HepG2 (cell line): ENCODE data around the gene COL8A1. TPM values are rescaled to one million over a fixed set of nuclear protein-coding genes. Genes with fewer than 3 reads are reported as not detected.

ENCODE experiments used
- ATAC-seq: fragments of 200-7000 bp; cut with Tn5 transposase; 3 replicates; pipeline ENCODE4 v1.9.1; 2020; ENCODE audit warnings: mild to moderate bottlenecking, moderate library complexity
- BruUV-seq: library from RNA; stranded (reverse); fragments of 400-500 nt; replicated peaks from 2 replicates; lab custom pipeline; 2021; lab: Mats Ljungman, UMichigan
- CTCF ChIA-PET: fragments of 300-600 bp; formaldehyde crosslinking; extraction: SDS; loops from one replicate; lab custom pipeline; 2021; ENCODE audit warnings: low total read pairs, inconsistent platforms, low intra/inter-chr PET ratio; lab: Yijun Ruan, JAX
- POLR2A ChIA-PET: fragments of 350-600 bp; sonication (Branson Sonifier 250); formaldehyde crosslinking; loops from one replicate; lab custom pipeline; 2020; ENCODE audit warnings: antibody characterized with exemption, inconsistent platforms; lab: Yijun Ruan, JAX
- DNase-seq: peaks from one replicate; pipeline ENCODE4 v3.0.0-alpha.2; 2015; ENCODE audit warnings: low spot score
- FAIRE-seq: peaks from 3 replicates; lab custom pipeline; 2011; peaks lifted over from hg19 to GRCh38; lab: Jason Lieb, UNC
- H2AFZ ChIP-seq: one replicate; pipeline ENCODE4 v1.6.1; 2011; ENCODE audit warnings: low read length, inconsistent platforms
- H3K27ac ChIP-seq: fragments of 300-600 bp; 3 replicates; pipeline ENCODE4 v1.8.0; 2011; ENCODE audit warnings: mixed run types, mild to moderate bottlenecking, mixed read lengths, low read length, inconsistent platforms; ENCODE audit not compliant: insufficient read depth; ENCODE audit errors: extremely low read length
- H3K27me3 ChIP-seq, 2 experiments: fragments of 200-600 bp in 1 of 2; 2 replicates in 1 of 2; 3 replicates in 1 of 2; pipeline versions ENCODE4 v1.6.0 to v1.8.0; 2011; ENCODE audit warnings: low read length in 2 of 2, mild to moderate bottlenecking in 2 of 2, moderate library complexity in 2 of 2, inconsistent platforms in 1 of 2; ENCODE audit not compliant: insufficient read depth in 2 of 2, control insufficient read depth in 1 of 2
- H3K36me3 ChIP-seq, 2 experiments: fragments of 200-600 bp in 1 of 2; replicated peaks in 1 of 2; 2 replicates in 1 of 2; 3 replicates in 1 of 2; pipeline versions ENCODE4 v1.5.1 to v1.8.0; 2011; ENCODE audit warnings: low read length in 2 of 2, inconsistent platforms in 1 of 2; ENCODE audit not compliant: insufficient read depth in 2 of 2, control insufficient read depth in 1 of 2
- H3K4me1 ChIP-seq: 2 replicates; pipeline ENCODE4 v1.5.1; 2012; ENCODE audit warnings: low read length, inconsistent platforms; ENCODE audit not compliant: insufficient read depth
- H3K4me2 ChIP-seq: 2 replicates; pipeline ENCODE4 v1.6.0; 2011; ENCODE audit warnings: low read depth, low read length, inconsistent platforms
- H3K4me3 ChIP-seq, 3 experiments: fragments of 200-600 bp in 1 of 3; sonication (generic), shearing (Covaris generic) in 1 of 3; replicated peaks in 1 of 3; 2 replicates each; pipeline ENCODE4 v1.5.1; 2011 to 2016; ENCODE audit warnings: low read length in 3 of 3, inconsistent platforms in 2 of 3, low read depth in 2 of 3, mild to moderate bottlenecking in 2 of 3, control low read depth in 1 of 3, mixed read lengths in 1 of 3; ENCODE audit not compliant: insufficient read depth in 1 of 3
- H3K79me2 ChIP-seq: one replicate; pipeline ENCODE4 v1.6.1; 2011; ENCODE audit warnings: low read length, inconsistent platforms; ENCODE audit not compliant: insufficient read depth
- H3K9ac ChIP-seq: 2 replicates; pipeline ENCODE4 v1.6.0; 2011; ENCODE audit warnings: mild to moderate bottlenecking, low read depth, low read length, inconsistent platforms; ENCODE audit not compliant: insufficient read depth
- H3K9me3 ChIP-seq: 2 replicates; pipeline ENCODE4 v1.5.1; 2012; ENCODE audit warnings: mild to moderate bottlenecking, low read length
- H4K20me1 ChIP-seq: 2 replicates; pipeline ENCODE4 v1.6.0; 2011; ENCODE audit warnings: inconsistent platforms, mild to moderate bottlenecking, low read length, moderate library complexity; ENCODE audit not compliant: insufficient read depth
- AKAP8 ChIP-seq: sonication (generic); formaldehyde crosslinking; IDR thresholded peaks from 2 replicates; pipeline ENCODE4 v1.5.1; 2020; ENCODE audit warnings: mild to moderate bottlenecking, missing genetic modification reagents
- HOXA5 ChIP-seq: sonication (generic); formaldehyde crosslinking; IDR thresholded peaks from 2 replicates; pipeline ENCODE4 v1.4.0; 2020; ENCODE audit warnings: missing genetic modification reagents
- MLLT10 ChIP-seq: sonication (generic); formaldehyde crosslinking; IDR thresholded peaks from 2 replicates; pipeline ENCODE4 v1.4.0; 2020; ENCODE audit warnings: missing genetic modification reagents
- ZBTB7B ChIP-seq: sonication (generic); formaldehyde crosslinking; IDR thresholded peaks from 2 replicates; pipeline ENCODE4 v1.4.0; 2020; ENCODE audit warnings: missing genetic modification reagents
- ZIK1 ChIP-seq: sonication (generic); formaldehyde crosslinking; IDR thresholded peaks from 2 replicates; pipeline ENCODE4 v1.5.0; 2020; ENCODE audit warnings: mild to moderate bottlenecking, low read depth, missing genetic modification reagents, borderline replicate concordance
- ZNF235 ChIP-seq: sonication (generic); formaldehyde crosslinking; IDR thresholded peaks from 2 replicates; pipeline ENCODE4 v1.8.1; 2023; ENCODE audit warnings: mild to moderate bottlenecking, missing genetic modification reagents, borderline replicate concordance
- ZSCAN30 ChIP-seq: sonication (generic); formaldehyde crosslinking; IDR thresholded peaks from 2 replicates; pipeline ENCODE4 v1.5.0; 2020; ENCODE audit warnings: mild to moderate bottlenecking, missing genetic modification reagents
- WGBS: methylation state at CpG from one replicate; pipeline ENCODE4 v1.1.6; 2017; ENCODE audit warnings: low lambda C conversion rate; 5-methylcytosine and 5-hydroxymethylcytosine counted together
- in situ Hi-C: cut with HindIII; loops from 2 replicates; pipeline ENCODE4 v1.10.0; 2017; ENCODE audit warnings: low pct_unique_long_range_greater_than_20kb; ENCODE audit not compliant: extremely low pct_ligation_motif_present
- intact Hi-C: fragments of 100-400 bp; cut with micrococcal nuclease; formaldehyde crosslinking; loops from one replicate; pipeline ENCODE4 v1.10.0; 2022; ENCODE audit not compliant: unreplicated experiment
- polyA plus RNA-seq, 8 experiments: library from polyadenylated mRNA; depleted of rRNA in 3 of 8; stranded (reverse) in 7 of 8; unstranded in 1 of 8; fragments of >200 nt; fragmentation: Illumina TruSeq in 4 of 8; extraction: Trizol in 4 of 8; gene quantifications; 2 replicates each; pipeline versions ENCODE4 v1.2.1 to v1.2.3, GENCODE V29; 2011 to 2016; ENCODE audit warnings: low read depth in 4 of 8, missing spikeins in 1 of 8, mixed read lengths in 1 of 8; ENCODE audit not compliant: insufficient read depth in 1 of 8
- total RNA-seq, 5 experiments: library from RNA; depleted of rRNA; stranded (reverse); fragments of >200 nt; fragmentation: Illumina TruSeq; extraction: Trizol; gene quantifications; 2 replicates each; pipeline ENCODE4 v1.2.3, GENCODE V29; 2016; ENCODE audit warnings: low read depth in 1 of 5
- TF ChIP-seq, protein P1 (sequence below): sonication (generic); formaldehyde crosslinking; IDR thresholded peaks from 2 replicates; pipeline ENCODE4 v1.5.1; 2020; ENCODE audit warnings: missing genetic modification reagents, mild to moderate bottlenecking, borderline replicate concordance
- TF ChIP-seq, protein P2 (sequence below): sonication (generic); formaldehyde crosslinking; IDR thresholded peaks from 2 replicates; pipeline ENCODE4 v1.4.0; 2020; ENCODE audit warnings: missing genetic modification reagents, borderline replicate concordance

The COL8A1 gene
- total and polyA plus RNA-seq, 2 of the 13 experiments (the other 11 are each of a cell fraction or from before 2014, with no cell fraction given): not detected

DNA sequence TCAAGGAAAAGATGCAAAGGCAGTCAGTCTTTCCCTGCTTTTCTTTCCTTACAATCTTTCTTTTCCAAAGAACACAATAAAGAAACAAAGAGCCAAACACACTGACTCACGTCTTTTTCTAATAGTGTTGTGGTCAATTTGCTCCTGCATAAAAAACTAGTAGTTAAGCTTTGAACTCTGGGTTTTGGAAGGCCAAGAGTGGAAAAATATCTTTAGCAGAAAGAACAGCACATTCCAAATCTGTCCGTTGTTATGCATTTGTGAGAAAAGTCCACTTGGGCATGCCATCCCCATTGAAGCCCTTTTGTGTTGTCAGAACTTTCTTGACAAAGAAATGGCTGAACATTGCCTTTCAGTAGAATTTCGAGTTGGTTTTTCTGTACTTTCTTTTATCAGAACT, 18.2 kb downstream of the COL8A1 start:
- Histone ChIP-seq H3K4me2 (no peak overlapping the region), H3K4me1 (no peaks in the 10 kb centered on the region), H3K27ac (no peak overlapping the region), H2AFZ (no peak overlapping the region), H3K27me3 (no peaks in the 10 kb centered on the region; a peak in 1 of 5 replicates), H3K79me2 (no peaks in the 10 kb centered on the region), H4K20me1 (no peaks in the 10 kb centered on the region), H3K9me3 (no peaks in the 10 kb centered on the region), H3K4me3 (no peak overlapping the region), H3K36me3 (no peaks in the 10 kb centered on the region), H3K9ac (no peak overlapping the region)
- FAIRE-seq: no peak
- in situ Hi-C loops: no loop called here
- WGBS: 4% methylated on average over 3 of the region's 3 CpGs
- POLR2A ChIA-PET: no interaction called here
- BruUV-seq: no TSS peak
- no peak for ATAC-seq
- no peak for DNase-seq
- intact Hi-C loops: no loop called here
- TF ChIP-seq, protein P1, sequence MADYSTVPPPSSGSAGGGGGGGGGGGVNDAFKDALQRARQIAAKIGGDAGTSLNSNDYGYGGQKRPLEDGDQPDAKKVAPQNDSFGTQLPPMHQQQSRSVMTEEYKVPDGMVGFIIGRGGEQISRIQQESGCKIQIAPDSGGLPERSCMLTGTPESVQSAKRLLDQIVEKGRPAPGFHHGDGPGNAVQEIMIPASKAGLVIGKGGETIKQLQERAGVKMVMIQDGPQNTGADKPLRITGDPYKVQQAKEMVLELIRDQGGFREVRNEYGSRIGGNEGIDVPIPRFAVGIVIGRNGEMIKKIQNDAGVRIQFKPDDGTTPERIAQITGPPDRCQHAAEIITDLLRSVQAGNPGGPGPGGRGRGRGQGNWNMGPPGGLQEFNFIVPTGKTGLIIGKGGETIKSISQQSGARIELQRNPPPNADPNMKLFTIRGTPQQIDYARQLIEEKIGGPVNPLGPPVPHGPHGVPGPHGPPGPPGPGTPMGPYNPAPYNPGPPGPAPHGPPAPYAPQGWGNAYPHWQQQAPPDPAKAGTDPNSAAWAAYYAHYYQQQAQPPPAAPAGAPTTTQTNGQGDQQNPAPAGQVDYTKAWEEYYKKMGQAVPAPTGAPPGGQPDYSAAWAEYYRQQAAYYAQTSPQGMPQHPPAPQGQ (CRISPR knock-in tag): no peak
- TF ChIP-seq HOXA5 (CRISPR knock-in tag) (no peak), MLLT10 (CRISPR knock-in tag) (no peak), ZIK1 (CRISPR knock-in tag) (no peak), ZBTB7B (CRISPR knock-in tag) (no peak), ZSCAN30 (CRISPR knock-in tag) (no peak), ZNF235 (no peak), AKAP8 (CRISPR knock-in tag) (no peak)
- TF ChIP-seq, protein P2, sequence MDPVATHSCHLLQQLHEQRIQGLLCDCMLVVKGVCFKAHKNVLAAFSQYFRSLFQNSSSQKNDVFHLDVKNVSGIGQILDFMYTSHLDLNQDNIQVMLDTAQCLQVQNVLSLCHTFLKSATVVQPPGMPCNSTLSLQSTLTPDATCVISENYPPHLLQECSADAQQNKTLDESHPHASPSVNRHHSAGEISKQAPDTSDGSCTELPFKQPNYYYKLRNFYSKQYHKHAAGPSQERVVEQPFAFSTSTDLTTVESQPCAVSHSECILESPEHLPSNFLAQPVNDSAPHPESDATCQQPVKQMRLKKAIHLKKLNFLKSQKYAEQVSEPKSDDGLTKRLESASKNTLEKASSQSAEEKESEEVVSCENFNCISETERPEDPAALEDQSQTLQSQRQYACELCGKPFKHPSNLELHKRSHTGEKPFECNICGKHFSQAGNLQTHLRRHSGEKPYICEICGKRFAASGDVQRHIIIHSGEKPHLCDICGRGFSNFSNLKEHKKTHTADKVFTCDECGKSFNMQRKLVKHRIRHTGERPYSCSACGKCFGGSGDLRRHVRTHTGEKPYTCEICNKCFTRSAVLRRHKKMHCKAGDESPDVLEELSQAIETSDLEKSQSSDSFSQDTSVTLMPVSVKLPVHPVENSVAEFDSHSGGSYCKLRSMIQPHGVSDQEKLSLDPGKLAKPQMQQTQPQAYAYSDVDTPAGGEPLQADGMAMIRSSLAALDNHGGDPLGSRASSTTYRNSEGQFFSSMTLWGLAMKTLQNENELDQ (CRISPR knock-in tag): no peak
- CTCF ChIA-PET: no interaction called here
